Astrocyte of the cerebellum (primary cell): Measurements from ENCODE around the gene CIAO3.

Experiments used
- DNase-seq: peaks from one replicate; pipeline ENCODE4 v3.0.0-alpha.2; 2011; ENCODE audit warnings: low read depth
- H3K4me3 ChIP-seq: 2 replicates; pipeline ENCODE4 v1.5.1; 2011; ENCODE audit warnings: mild to moderate bottlenecking, low read depth, low read length, moderate library complexity
- CTCF ChIP-seq: IDR thresholded peaks from 2 replicates; pipeline ENCODE4 v1.5.1; 2012; ENCODE audit warnings: low read length, low read depth, moderate library complexity, mild to moderate bottlenecking; ENCODE audit errors: missing control alignments
- in situ Hi-C: cut with HindIII; loops from 2 replicates; pipeline ENCODE4 v1.10.0; 2017; ENCODE audit warnings: low sequenced_read_pairs

Gene CIAO3

GRCh38 chr16:764184-764750 lies 23.5 kb upstream of the CIAO3 start:
- in situ Hi-C loops = no loop called here
- no peak for DNase-seq
- TF ChIP-seq CTCF = no peak
- H3K4me3 ChIP-seq = no peak overlapping the region

GRCh38 chr16:763369-764183 lies 22.8 kb upstream of the CIAO3 start:
- no peak for TF ChIP-seq CTCF
- H3K4me3 ChIP-seq = no peak overlapping the region
- DNase-seq = no peak
- in situ Hi-C loops = no loop called here

- H3K4me3 ChIP-seq = no peak overlapping the region
- TF ChIP-seq CTCF = no peak
- no peak for DNase-seq
- in situ Hi-C loops = no loop called here
Observed at GRCh38 chr16:762595-763268, 21.9 kb upstream of the CIAO3 start.

- DNase-seq = no peak
- no peak overlapping the region for H3K4me3 ChIP-seq
- in situ Hi-C loops = no loop called here
- no peak for TF ChIP-seq CTCF
Observed at GRCh38 chr16:761625-762513, 21.1 kb upstream of the CIAO3 start.

GRCh38 chr16:760545-761343 lies 19.9 kb upstream of the CIAO3 start, which contains the start of gene MSLN:
Gene MSLN, plus strand, starts transcription at chr16:760734. Its CDS starts 1,947 bp downstream, at chr16:762681.
- H3K4me3 ChIP-seq = no peak within 1 kb of the TSS
- no peak for TF ChIP-seq CTCF
- no peak for DNase-seq
- in situ Hi-C loops = no loop called here
